Ishikawa (cell line): ENCODE results near the gene WWTR1.

Experiments used
- CEBPB ChIP-seq: IDR thresholded peaks from 2 replicates; pipeline ENCODE4 v1.6.1; 2012
- EGR1 ChIP-seq: IDR thresholded peaks from 2 replicates; pipeline ENCODE4 v1.6.1; 2012
- EP300 ChIP-seq: IDR thresholded peaks from 2 replicates; pipeline ENCODE4 v1.6.1; 2012; ENCODE audit warnings: borderline replicate concordance
- FOXM1 ChIP-seq: IDR thresholded peaks from 2 replicates; pipeline ENCODE4 v1.6.1; 2012; ENCODE audit warnings: low read depth, borderline replicate concordance
- RAD21 ChIP-seq: IDR thresholded peaks from 2 replicates; pipeline ENCODE4 v1.6.1; 2012; ENCODE audit warnings: low read depth
- REST ChIP-seq: IDR thresholded peaks from 2 replicates; pipeline ENCODE4 v1.6.1; 2012; ENCODE audit warnings: low read depth, mild to moderate bottlenecking
- TAF1 ChIP-seq: IDR thresholded peaks from 2 replicates; pipeline ENCODE4 v1.6.1; 2012; ENCODE audit warnings: low read depth, mild to moderate bottlenecking
- TCF12 ChIP-seq: IDR thresholded peaks from 2 replicates; pipeline ENCODE4 v1.6.1; 2012; ENCODE audit warnings: low read depth
- TEAD4 ChIP-seq: IDR thresholded peaks from 2 replicates; pipeline ENCODE4 v1.6.1; 2012
- USF1 ChIP-seq: IDR thresholded peaks from 2 replicates; pipeline ENCODE4 v1.6.1; 2012
- YY1 ChIP-seq: IDR thresholded peaks from 2 replicates; pipeline ENCODE4 v1.6.1; 2012; ENCODE audit warnings: low read depth
- ZBTB7A ChIP-seq: IDR thresholded peaks from 2 replicates; pipeline ENCODE4 v1.6.1; 2012; ENCODE audit warnings: low read depth

GRCh38 chr3:149523512-149524299 lies 134.1 kb downstream of the WWTR1 start:
- TF ChIP-seq REST (no peak), YY1 (no peak), USF1 (no peak), EGR1 (no peak), RAD21 (no peak), FOXM1 (no peak), EP300 (no peak), TAF1 (no peak), TCF12 (no peak), TEAD4 (no peak), ZBTB7A (no peak), CEBPB (no peak)
